Panc1 (cell line): ENCODE measurements around the gene DTNB.

Experiments
- POLR2AphosphoS5 ChIP-seq: IDR thresholded peaks from 2 replicates; pipeline ENCODE4 v1.6.1; 2012; ENCODE audit warnings: mild to moderate bottlenecking, low read depth, low read length, moderate library complexity
- REST ChIP-seq, 2 experiments: IDR thresholded peaks; 2 replicates each; pipeline ENCODE4 v1.6.1; 2011 to 2012; ENCODE audit warnings: low read depth in 2 of 2, control low read depth in 1 of 2, low read length in 1 of 2, mild to moderate bottlenecking in 1 of 2, moderate library complexity in 1 of 2; ENCODE audit not compliant: insufficient read depth in 1 of 2
- SIN3A ChIP-seq: IDR thresholded peaks from 2 replicates; pipeline ENCODE4 v1.6.1; 2012; ENCODE audit warnings: low read depth, mild to moderate bottlenecking, low read length, moderate library complexity, borderline replicate concordance; ENCODE audit not compliant: insufficient read depth
- TCF7L2 ChIP-seq: IDR thresholded peaks from 2 replicates; pipeline ENCODE4 v1.6.1; 2011; ENCODE audit warnings: mild to moderate bottlenecking, low read depth, low read length, inconsistent platforms
- TF ChIP-seq, protein P1 (sequence below): fragments of 450-650 bp; IDR thresholded peaks from 2 replicates; pipeline ENCODE4 v1.5.1; 2017; ENCODE audit warnings: mild to moderate bottlenecking

DNA sequence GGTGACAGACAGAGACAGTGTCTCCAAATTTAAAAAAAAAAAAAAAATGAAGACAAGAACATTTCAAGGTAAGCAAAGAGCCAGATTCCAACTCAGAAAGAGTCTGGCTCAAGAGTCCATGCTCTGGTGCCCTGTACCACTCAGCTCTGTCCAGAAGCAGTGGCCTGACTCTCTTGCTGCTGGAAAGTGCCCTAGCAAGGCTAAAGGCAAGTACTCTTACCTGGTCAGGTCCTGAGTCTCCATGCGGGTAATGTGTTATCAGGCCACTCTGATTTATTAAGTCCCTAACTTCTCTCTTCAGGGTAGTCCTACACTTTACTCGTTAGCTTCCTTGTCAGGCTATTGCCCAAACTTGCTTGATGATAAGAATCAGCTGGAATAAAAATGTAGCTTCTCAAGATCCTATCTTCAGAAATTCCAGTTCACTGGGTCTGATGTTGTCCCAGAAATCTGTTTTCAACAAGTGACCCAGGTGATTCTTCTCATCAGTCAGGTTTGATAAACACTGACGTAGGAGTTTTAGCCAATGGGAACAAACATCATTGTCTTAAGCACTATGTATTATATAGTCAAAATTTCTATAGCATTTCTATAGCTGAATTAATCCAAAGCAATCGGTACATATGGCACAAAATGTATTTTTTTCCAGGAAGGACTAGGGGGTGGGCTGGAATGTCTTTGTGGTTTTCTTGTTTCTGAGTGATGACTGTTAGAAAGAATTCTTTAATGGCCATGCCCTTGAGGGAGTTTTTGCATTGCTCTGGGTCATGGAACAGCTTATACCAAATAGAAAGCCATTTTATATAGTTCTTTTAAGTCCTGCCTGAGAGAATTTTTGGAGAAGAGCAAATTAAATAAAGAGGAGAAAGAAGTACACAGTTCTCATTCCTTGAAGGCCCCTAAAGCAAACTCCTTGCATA is 191.7 kb downstream of the DTNB start:
- TF ChIP-seq, protein P1, sequence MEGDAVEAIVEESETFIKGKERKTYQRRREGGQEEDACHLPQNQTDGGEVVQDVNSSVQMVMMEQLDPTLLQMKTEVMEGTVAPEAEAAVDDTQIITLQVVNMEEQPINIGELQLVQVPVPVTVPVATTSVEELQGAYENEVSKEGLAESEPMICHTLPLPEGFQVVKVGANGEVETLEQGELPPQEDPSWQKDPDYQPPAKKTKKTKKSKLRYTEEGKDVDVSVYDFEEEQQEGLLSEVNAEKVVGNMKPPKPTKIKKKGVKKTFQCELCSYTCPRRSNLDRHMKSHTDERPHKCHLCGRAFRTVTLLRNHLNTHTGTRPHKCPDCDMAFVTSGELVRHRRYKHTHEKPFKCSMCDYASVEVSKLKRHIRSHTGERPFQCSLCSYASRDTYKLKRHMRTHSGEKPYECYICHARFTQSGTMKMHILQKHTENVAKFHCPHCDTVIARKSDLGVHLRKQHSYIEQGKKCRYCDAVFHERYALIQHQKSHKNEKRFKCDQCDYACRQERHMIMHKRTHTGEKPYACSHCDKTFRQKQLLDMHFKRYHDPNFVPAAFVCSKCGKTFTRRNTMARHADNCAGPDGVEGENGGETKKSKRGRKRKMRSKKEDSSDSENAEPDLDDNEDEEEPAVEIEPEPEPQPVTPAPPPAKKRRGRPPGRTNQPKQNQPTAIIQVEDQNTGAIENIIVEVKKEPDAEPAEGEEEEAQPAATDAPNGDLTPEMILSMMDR, result no peak
- TF ChIP-seq POLR2AphosphoS5 (no peak), REST (IDR thresholded peaks at IDR 0.05; ENCODE audit: insufficient read depth in 1 of 2, low read depth in 2 of 2, low read length in 1 of 2) (no peak), SIN3A (no peak), TCF7L2 (no peak)
